CD14-positive monocyte (primary cell): ENCODE results near the gene SAP30BP. TPM values are rescaled to one million over a fixed set of nuclear protein-coding genes. Genes with fewer than 3 reads are reported as not detected.
A peak's percentile ranks its signal among the peaks of the same experiment; 100 is the strongest.

Experiments used
- DNase-seq, 3 donors: peaks; one replicate each; pipeline ENCODE4 v3.0.0-alpha.2; 2011 to 2022
- H2AFZ ChIP-seq: 2 replicates; pipeline ENCODE4 v1.6.0; 2012; ENCODE audit warnings: mild to moderate bottlenecking, low read depth, low read length, inconsistent platforms; ENCODE audit not compliant: insufficient read depth, poor library complexity, severe bottlenecking
- H3K27ac ChIP-seq, 2 donors: 1 replicate in 1 of 2; 2 replicates in 1 of 2; pipeline ENCODE4 v1.5.1; 2012 to 2013; ENCODE audit warnings: low read length in 2 of 2, control low read depth in 1 of 2, inconsistent platforms in 1 of 2, low read depth in 1 of 2, mild to moderate bottlenecking in 1 of 2
- H3K27me3 ChIP-seq, 2 donors: one replicate each; pipeline versions ENCODE4 v1.6.0 to v1.6.1; 2011 to 2013; ENCODE audit warnings: low read length in 2 of 2; ENCODE audit not compliant: control insufficient read depth in 2 of 2, insufficient read depth in 2 of 2
- H3K36me3 ChIP-seq, 2 donors: replicated peaks in 1 of 2; 1 replicate in 1 of 2; 2 replicates in 1 of 2; pipeline versions ENCODE4 v1.5.1 to v1.6.1; 2012 to 2013; ENCODE audit warnings: low read length in 2 of 2, control low read depth in 1 of 2, inconsistent platforms in 1 of 2, mild to moderate bottlenecking in 1 of 2; ENCODE audit not compliant: insufficient read depth in 2 of 2, control insufficient read depth in 1 of 2
- H3K4me1 ChIP-seq, 2 donors: 1 replicate in 1 of 2; 2 replicates in 1 of 2; pipeline versions ENCODE4 v1.5.1 to v1.6.1; 2012 to 2013; ENCODE audit warnings: low read length in 2 of 2, control low read depth in 1 of 2, inconsistent platforms in 1 of 2, mild to moderate bottlenecking in 1 of 2, moderate library complexity in 1 of 2; ENCODE audit not compliant: insufficient read depth in 2 of 2, control insufficient read depth in 1 of 2
- H3K4me2 ChIP-seq: replicated peaks from 2 replicates; pipeline ENCODE3; 2012; ENCODE audit warnings: low read length, moderate library complexity, mild to moderate bottlenecking; ENCODE audit not compliant: poor library complexity, severe bottlenecking; ENCODE audit errors: extremely low read depth
- H3K4me3 ChIP-seq, 3 experiments: fragments of 200-600 bp in 1 of 3; sonication (generic) in 1 of 3; replicated peaks in 1 of 3; 1 replicate in 2 of 3; 2 replicates in 1 of 3; pipeline ENCODE4 v1.5.1; 2011 to 2013; ENCODE audit warnings: low read length in 3 of 3, mild to moderate bottlenecking in 3 of 3, control low read depth in 2 of 3, low read depth in 2 of 3, inconsistent platforms in 1 of 3, moderate library complexity in 1 of 3
- H3K79me2 ChIP-seq: 2 replicates; pipeline ENCODE4 v1.6.0; 2012; ENCODE audit warnings: mild to moderate bottlenecking, control low read depth, inconsistent platforms, low read length, moderate library complexity; ENCODE audit not compliant: insufficient read depth
- H3K9ac ChIP-seq: 2 replicates; pipeline ENCODE4 v1.6.0; 2017; ENCODE audit warnings: low read length, mild to moderate bottlenecking; ENCODE audit not compliant: insufficient read depth, poor library complexity, severe bottlenecking
- H3K9me3 ChIP-seq, 2 donors: replicated peaks in 1 of 2; 1 replicate in 1 of 2; 2 replicates in 1 of 2; pipeline versions ENCODE4 v1.5.1 to v1.6.1; 2012 to 2013; ENCODE audit warnings: low read length in 2 of 2, control low read depth in 1 of 2; ENCODE audit not compliant: control insufficient read depth in 1 of 2, insufficient read depth in 1 of 2
- H4K20me1 ChIP-seq: 2 replicates; pipeline ENCODE4 v1.6.0; 2012; ENCODE audit warnings: mild to moderate bottlenecking, low read length, control low read depth, moderate library complexity; ENCODE audit not compliant: insufficient read depth
- H3K27ac Mint-ChIP-seq, 7 donors: one replicate each; pipeline ENCODE4 v1.8.0; 2020; ENCODE audit warnings: mild to moderate bottlenecking in 7 of 7, mixed read lengths in 7 of 7, moderate library complexity in 6 of 7, inconsistent platforms in 2 of 7
- H3K27me3 Mint-ChIP-seq, 3 donors: one replicate each; pipeline ENCODE4 v1.8.0; 2021 to 2022; ENCODE audit warnings: low read depth in 3 of 3, mild to moderate bottlenecking in 3 of 3, mixed read lengths in 3 of 3, moderate library complexity in 3 of 3, inconsistent platforms in 1 of 3
- H3K36me3 Mint-ChIP-seq, 2 donors: one replicate each; pipeline ENCODE4 v1.8.0; 2020; ENCODE audit warnings: mixed read lengths in 2 of 2, inconsistent platforms in 1 of 2, mild to moderate bottlenecking in 1 of 2
- H3K4me1 Mint-ChIP-seq: one replicate; pipeline ENCODE4 v1.8.0; 2020; ENCODE audit warnings: mild to moderate bottlenecking, mixed read lengths
- H3K4me3 Mint-ChIP-seq, 2 donors: one replicate each; pipeline ENCODE4 v1.8.0; 2020; ENCODE audit warnings: mild to moderate bottlenecking in 2 of 2, mixed read lengths in 2 of 2, moderate library complexity in 1 of 2
- H3K9me3 Mint-ChIP-seq, 7 donors: one replicate each; pipeline ENCODE4 v1.8.0; 2020 to 2022; ENCODE audit warnings: mixed read lengths in 7 of 7, mild to moderate bottlenecking in 6 of 7, moderate library complexity in 6 of 7, inconsistent platforms in 2 of 7
- WGBS: methylation state at CpG from one replicate; pipeline ENCODE4 v1.1.5; 2013; ENCODE audit warnings: missing lambda C conversion rate; ENCODE audit not compliant: insufficient coverage; 5-methylcytosine and 5-hydroxymethylcytosine counted together
- intact Hi-C, 2 donors: fragments of 100-400 bp; cut with micrococcal nuclease; formaldehyde crosslinking; loops; one replicate each; pipeline versions ENCODE4 v1.15.0 to v1.15.1; 2023
- polyA plus RNA-seq, 3 donors: library from polyadenylated mRNA; depleted of rRNA in 1 of 3; unstranded in 2 of 3; stranded (reverse) in 1 of 3; fragments of 300-500 nt in 2 of 3; fragments of >200 nt in 1 of 3; fragmentation: Illumina TruSeq in 2 of 3; gene quantifications; 1 replicate in 2 of 3; 2 replicates in 1 of 3; pipeline ENCODE4 v1.2.3, GENCODE V29; 2012 to 2021
- TF ChIP-seq, protein P1 (sequence below): fragments of 200-600 bp; IDR thresholded peaks from one replicate; pipeline ENCODE4 v1.8.0; 2022; ENCODE audit warnings: antibody characterized with exemption, mild to moderate bottlenecking

The SAP30BP gene
- polyA plus RNA-seq, 3 donors: 43.8 to 130 (median 61.6) TPM

DNA sequence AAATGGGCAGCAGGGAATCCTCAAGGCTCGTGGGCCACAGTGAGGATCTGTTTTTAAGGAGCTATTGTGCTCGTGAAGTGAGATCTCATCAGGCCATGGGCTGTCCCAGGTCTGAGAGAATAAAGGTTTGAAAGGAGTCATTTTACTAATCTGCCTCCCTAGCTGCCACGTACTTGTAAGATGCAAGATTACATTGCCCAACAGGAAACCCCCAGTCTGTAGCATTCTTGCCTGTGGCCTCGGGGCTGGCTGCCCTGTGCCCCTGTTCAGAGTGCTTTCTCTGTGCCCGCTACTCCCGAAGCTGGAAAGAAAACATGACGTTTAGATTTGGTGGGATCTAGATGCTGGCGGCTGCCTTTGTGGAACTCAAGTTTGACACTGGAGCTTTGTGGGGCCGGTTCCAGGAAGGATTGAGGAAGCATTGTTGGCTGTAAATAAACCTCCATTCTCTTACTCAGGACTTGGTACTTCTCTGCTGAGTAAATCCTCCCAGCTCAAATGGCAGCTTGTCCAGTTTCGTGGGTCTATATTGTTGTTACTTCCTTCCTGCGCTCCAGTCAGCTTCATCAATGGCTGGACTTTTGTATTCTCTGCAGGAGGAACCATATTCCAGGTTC lies 21.2 kb downstream of the SAP30BP start:
- Histone ChIP-seq H3K4me2 (peak overlapping the region; percentile 65), H2AFZ (peak overlapping the region; percentile 43), H3K4me3 (peak overlapping the region in 1 of 3 experiments; percentile 62), H3K9ac (peak overlapping the region; percentile 71), H3K4me1 (peaks cover 53 to 61% of the 10 kb centered on the region in 2 donors), H3K27me3 (no peaks in the 10 kb centered on the region), H3K27ac (peak overlapping the region; percentile 86 to 98), H4K20me1 (peaks cover 41% of the 10 kb centered on the region), H3K79me2 (peaks cover 88% of the 10 kb centered on the region), H3K36me3 (peaks cover 29 to 43% of the 10 kb centered on the region in 2 donors), H3K9me3 (no peaks in the 10 kb centered on the region)
- Mint-ChIP-seq H3K4me1 (peaks cover 73% of the 10 kb centered on the region), H3K36me3 (peaks cover 38 to 60% of the 10 kb centered on the region in 2 donors), H3K27me3 (no peaks in the 10 kb centered on the region), H3K27ac (peak overlapping the region; percentile 96 to 99 (median 98)), H3K9me3 (no peaks in the 10 kb centered on the region), H3K4me3 (peak overlapping the region; percentile 67 to 70)
- intact Hi-C loops: no loop called here
- TF ChIP-seq, protein P1, sequence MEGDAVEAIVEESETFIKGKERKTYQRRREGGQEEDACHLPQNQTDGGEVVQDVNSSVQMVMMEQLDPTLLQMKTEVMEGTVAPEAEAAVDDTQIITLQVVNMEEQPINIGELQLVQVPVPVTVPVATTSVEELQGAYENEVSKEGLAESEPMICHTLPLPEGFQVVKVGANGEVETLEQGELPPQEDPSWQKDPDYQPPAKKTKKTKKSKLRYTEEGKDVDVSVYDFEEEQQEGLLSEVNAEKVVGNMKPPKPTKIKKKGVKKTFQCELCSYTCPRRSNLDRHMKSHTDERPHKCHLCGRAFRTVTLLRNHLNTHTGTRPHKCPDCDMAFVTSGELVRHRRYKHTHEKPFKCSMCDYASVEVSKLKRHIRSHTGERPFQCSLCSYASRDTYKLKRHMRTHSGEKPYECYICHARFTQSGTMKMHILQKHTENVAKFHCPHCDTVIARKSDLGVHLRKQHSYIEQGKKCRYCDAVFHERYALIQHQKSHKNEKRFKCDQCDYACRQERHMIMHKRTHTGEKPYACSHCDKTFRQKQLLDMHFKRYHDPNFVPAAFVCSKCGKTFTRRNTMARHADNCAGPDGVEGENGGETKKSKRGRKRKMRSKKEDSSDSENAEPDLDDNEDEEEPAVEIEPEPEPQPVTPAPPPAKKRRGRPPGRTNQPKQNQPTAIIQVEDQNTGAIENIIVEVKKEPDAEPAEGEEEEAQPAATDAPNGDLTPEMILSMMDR: no peak
- 11% methylated on average over 5 of the region's 11 CpGs for WGBS
- peak; percentile 73 to 85 (median 83) for DNase-seq

DNA sequence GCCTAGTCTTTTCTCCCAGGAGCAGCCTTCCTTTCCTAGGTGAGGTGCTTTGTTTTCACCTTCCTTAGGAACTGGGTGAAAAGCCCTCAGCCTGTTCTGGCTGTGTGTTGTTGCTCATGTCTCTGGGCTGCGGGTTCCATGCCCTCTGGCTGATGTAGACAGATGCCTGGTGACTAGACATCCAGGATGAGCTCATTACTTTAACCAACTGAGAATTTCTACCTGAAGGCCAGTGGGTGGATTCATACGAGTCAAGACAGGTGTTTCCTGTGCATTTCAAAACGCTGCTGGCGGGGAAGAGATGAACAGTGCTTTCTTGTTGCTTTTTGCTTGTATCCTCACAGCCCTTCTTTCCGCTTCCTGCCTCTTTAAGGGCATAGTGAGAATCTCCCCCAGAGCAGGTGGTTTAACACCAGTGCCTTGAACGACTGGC lies 22.3 kb downstream of the SAP30BP start:
- peak overlapping the region; percentile 65 for H3K4me2 ChIP-seq
- peak in 1 of 3 donors; percentile 6 for DNase-seq
- Mint-ChIP-seq H3K27me3 (no peaks in the 10 kb centered on the region), H3K4me1 (peaks cover 64% of the 10 kb centered on the region), H3K4me3 (peak overlapping the region in 1 of 2 donors; percentile 67), H3K36me3 (peaks cover 47 to 63% of the 10 kb centered on the region in 2 donors), H3K27ac (peak overlapping the region; percentile 96 to 99 (median 98)), H3K9me3 (no peaks in the 10 kb centered on the region)
- H3K79me2 ChIP-seq: peaks cover 88% of the 10 kb centered on the region
- no peaks in the 10 kb centered on the region for H3K9me3 ChIP-seq
- H3K4me3 ChIP-seq: peak overlapping the region in 1 of 3 experiments; percentile 62
- intact Hi-C loops: no loop called here
- peak overlapping the region; percentile 71 for H3K9ac ChIP-seq
- H2AFZ ChIP-seq: no peak overlapping the region
- H3K36me3 ChIP-seq: peaks cover 39 to 52% of the 10 kb centered on the region in 2 donors
- TF ChIP-seq, protein P1: no peak
- WGBS: 25% methylated on average over 4 of the region's 6 CpGs
- peaks cover 53 to 61% of the 10 kb centered on the region in 2 donors for H3K4me1 ChIP-seq
- H3K27ac ChIP-seq: peak overlapping the region; percentile 86 to 98
- H4K20me1 ChIP-seq: peaks cover 42% of the 10 kb centered on the region
- no peaks in the 10 kb centered on the region for H3K27me3 ChIP-seq
